HFFc6 (cell line): ENCODE measurements around the gene ATF7IP2. TPM values are rescaled to one million over a fixed set of nuclear protein-coding genes. Genes with fewer than 3 reads are reported as not detected.
"Not testable (repeated sequence)": the region's sequence is repeated elsewhere in the genome, so short reads cannot be mapped to it uniquely, and the experiment has no call there.

ENCODE experiments used
- DNase-seq: peaks from one replicate; pipeline ENCODE4 v3.0.0-alpha.2; 2018
- H3K27ac Mint-ChIP-seq: 2 replicates; pipeline ENCODE4 v1.8.0; 2020; ENCODE audit warnings: mild to moderate bottlenecking, mixed read lengths
- H3K27me3 Mint-ChIP-seq: 2 replicates; pipeline ENCODE4 v1.8.0; 2021; ENCODE audit warnings: mild to moderate bottlenecking, moderate library complexity, mixed read lengths; ENCODE audit not compliant: insufficient read depth
- H3K36me3 Mint-ChIP-seq: 2 replicates; pipeline ENCODE4 v1.8.0; 2021; ENCODE audit warnings: low read depth, mixed read lengths
- H3K4me1 Mint-ChIP-seq: 2 replicates; pipeline ENCODE4 v1.8.0; 2020; ENCODE audit warnings: low read depth, mixed read lengths
- H3K4me3 Mint-ChIP-seq: 2 replicates; pipeline ENCODE4 v1.8.0; 2020; ENCODE audit warnings: mild to moderate bottlenecking, moderate library complexity, mixed read lengths
- H3K9me3 Mint-ChIP-seq: 2 replicates; pipeline ENCODE4 v1.8.0; 2020; ENCODE audit warnings: mild to moderate bottlenecking, mixed read lengths
- total RNA-seq, 6 experiments: library from RNA; stranded (reverse); fragmentation: NEBNext Ultra II Directional; extraction: Animal tissue kit (Norgen Biotek cat#: 25700); gene quantifications; 2 replicates in 1 of 6; 3 replicates in 5 of 6; pipeline ENCODE4 v1.2.3, GENCODE V29; 2021
- TF ChIP-seq, protein P1 (sequence below): fragments of 200-600 bp; sonication (generic); IDR thresholded peaks from 2 replicates; pipeline ENCODE4 v1.5.0; 2021; ENCODE audit warnings: antibody characterized with exemption, mild to moderate bottlenecking

ATF7IP2 gene
- total RNA-seq, 6 experiments from 2014 or later = 0.22 to 1.2 (median 0.62) TPM; not detected in 2

DNA sequence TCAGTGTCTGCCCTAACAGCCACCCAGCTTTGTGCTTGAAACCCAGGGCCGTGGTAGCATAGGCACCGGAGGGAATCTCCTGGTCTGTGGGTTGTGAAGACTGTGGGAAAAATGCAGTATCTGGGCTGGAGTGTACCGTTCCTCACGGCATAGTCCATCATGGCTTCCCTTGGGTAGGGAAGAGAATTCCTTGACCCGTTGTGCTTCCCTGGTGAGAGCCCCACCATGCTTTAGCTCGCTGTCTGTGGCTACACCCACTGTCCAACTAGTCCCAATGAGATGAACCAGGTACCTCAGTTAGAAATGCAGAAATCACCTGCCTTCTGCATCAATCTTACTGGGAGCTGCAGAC is 67.3 kb downstream of the ATF7IP2 start:
- Mint-ChIP-seq H3K9me3 (peaks cover 28% of the 10 kb centered on the region), H3K4me1 (no peaks in the 10 kb centered on the region), H3K27ac (no peak overlapping the region), H3K4me3 (no peak overlapping the region), H3K36me3 (no peaks in the 10 kb centered on the region), H3K27me3 (no peaks in the 10 kb centered on the region; the same call in 1 of the 2 replicates)
- TF ChIP-seq, protein P1, sequence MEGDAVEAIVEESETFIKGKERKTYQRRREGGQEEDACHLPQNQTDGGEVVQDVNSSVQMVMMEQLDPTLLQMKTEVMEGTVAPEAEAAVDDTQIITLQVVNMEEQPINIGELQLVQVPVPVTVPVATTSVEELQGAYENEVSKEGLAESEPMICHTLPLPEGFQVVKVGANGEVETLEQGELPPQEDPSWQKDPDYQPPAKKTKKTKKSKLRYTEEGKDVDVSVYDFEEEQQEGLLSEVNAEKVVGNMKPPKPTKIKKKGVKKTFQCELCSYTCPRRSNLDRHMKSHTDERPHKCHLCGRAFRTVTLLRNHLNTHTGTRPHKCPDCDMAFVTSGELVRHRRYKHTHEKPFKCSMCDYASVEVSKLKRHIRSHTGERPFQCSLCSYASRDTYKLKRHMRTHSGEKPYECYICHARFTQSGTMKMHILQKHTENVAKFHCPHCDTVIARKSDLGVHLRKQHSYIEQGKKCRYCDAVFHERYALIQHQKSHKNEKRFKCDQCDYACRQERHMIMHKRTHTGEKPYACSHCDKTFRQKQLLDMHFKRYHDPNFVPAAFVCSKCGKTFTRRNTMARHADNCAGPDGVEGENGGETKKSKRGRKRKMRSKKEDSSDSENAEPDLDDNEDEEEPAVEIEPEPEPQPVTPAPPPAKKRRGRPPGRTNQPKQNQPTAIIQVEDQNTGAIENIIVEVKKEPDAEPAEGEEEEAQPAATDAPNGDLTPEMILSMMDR = no peak
- DNase-seq = no peak

DNA sequence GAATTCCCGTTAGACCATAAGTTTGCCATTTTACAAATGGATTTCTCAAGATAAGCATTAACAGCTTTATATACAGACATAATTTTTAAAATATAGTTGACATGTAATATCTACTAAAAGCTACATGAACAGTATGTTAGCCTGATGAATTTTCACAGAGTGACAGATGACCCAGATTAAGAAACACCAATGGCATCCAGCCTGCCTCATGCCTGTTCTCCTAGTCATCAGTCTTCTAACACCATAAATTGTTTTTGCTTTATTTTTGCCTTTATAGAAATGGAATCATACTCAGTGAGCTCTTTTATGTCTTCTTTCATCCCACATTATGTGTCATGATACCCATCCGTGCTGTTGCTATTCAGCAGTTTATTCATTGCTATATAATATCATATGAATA is 80.0 kb downstream of the ATF7IP2 start:
- Mint-ChIP-seq H3K4me3 (no peak overlapping the region), H3K27me3 (peaks cover 2% of the 10 kb centered on the region; the same call in 1 of the 2 replicates), H3K9me3 (peaks cover 16% of the 10 kb centered on the region; the same call in 1 of the 2 replicates), H3K4me1 (no peaks in the 10 kb centered on the region), H3K36me3 (no peaks in the 10 kb centered on the region), H3K27ac (no peak overlapping the region)
- no peak for DNase-seq
- TF ChIP-seq, protein P1 = no peak

DNA sequence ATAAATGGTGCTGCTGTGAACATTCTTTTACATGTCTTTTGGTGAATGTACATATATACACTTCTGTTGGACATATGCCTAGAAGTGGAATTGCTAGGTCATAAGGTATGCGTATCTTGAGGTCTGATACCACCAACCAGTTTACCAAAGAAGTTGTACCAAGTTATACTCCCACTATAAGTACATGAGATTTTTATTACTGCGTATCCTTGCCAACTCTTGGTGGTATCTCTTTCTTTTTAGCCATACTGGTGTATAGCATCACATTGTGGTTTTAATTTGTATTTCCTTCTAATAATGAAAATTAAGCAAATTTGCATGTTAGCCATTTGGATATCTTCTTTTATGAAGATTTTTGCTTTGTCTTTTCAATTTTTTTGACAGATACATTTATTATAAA is 80.5 kb downstream of the ATF7IP2 start:
- Mint-ChIP-seq H3K27ac (no peak overlapping the region), H3K9me3 (peaks cover 16% of the 10 kb centered on the region; the same call in 1 of the 2 replicates), H3K4me3 (no peak overlapping the region), H3K4me1 (no peaks in the 10 kb centered on the region), H3K27me3 (peaks cover 2% of the 10 kb centered on the region; the same call in 1 of the 2 replicates), H3K36me3 (no peaks in the 10 kb centered on the region)
- no peak for DNase-seq
- TF ChIP-seq, protein P1 = no peak

DNA sequence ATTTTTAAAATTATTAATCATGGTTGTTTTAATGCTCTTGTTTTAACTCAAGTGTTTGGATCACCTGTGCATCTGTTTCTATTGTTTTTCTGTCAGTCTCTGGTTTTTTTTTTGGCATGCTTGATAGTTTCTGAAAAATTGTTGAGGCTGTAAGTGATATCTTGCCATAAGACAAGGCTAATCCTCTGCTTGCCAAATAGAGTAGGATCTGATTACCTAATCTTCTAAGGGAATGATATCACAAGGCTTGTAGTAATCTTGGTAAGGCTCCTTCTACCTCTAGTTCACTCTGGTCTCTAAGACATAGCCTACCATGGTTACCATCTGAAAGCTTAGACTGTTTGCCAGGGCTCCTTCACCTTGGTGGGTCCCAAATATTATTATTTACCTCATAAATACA is 81.0 kb downstream of the ATF7IP2 start:
- Mint-ChIP-seq H3K36me3 (no peaks in the 10 kb centered on the region), H3K4me3 (no peak overlapping the region), H3K27me3 (peaks cover 2% of the 10 kb centered on the region; the same call in 1 of the 2 replicates), H3K27ac (no peak overlapping the region), H3K4me1 (no peaks in the 10 kb centered on the region), H3K9me3 (peaks cover 16% of the 10 kb centered on the region; the same call in 1 of the 2 replicates)
- no peak for DNase-seq
- TF ChIP-seq, protein P1 = no peak

DNA sequence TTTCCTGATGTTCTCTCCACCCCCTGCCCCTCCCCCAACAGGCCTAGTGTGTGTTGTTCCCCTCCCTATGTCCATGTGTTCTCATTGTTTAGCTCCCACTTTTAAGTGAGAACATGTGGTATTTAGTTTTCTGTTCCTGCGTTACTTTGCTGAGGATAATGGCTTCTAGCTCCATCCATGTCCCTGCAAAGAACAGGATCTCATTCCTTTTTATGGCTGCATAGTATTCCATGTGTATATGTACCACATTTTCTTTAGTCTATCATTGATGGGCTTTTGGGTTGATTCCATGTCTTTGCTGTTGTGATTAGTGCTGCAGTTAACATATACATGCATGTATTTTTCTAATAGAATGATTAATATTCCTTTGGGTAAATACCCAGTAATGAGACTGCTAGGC is 90.8 kb downstream of the ATF7IP2 start:
- H3K36me3 Mint-ChIP-seq, DNase-seq: not testable (repeated sequence)

DNA sequence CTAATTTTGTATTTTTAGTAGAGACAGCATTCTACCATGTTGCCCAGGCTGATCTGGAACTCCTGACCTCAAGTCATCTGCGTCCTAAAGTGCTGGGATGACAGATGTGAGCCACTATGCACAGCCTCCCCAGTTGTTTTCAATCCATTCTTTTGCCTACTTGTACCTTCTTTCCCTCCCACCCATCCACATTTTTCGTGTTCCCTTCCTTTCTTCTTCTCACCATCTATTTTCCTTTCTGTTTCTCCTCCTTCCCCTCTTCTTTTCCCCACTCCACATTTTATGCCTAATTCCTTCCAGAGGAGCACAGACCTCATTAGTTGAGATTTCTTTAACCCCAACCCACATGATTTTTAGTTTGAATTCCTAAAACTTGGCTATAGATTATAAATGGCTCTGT is 94.3 kb downstream of the ATF7IP2 start:
- Mint-ChIP-seq H3K4me1 (no peaks in the 10 kb centered on the region), H3K27ac (no peak overlapping the region), H3K27me3 (peaks cover 2% of the 10 kb centered on the region), H3K9me3 (peaks cover 3% of the 10 kb centered on the region), H3K36me3 (no peaks in the 10 kb centered on the region), H3K4me3 (no peak overlapping the region)
- no peak for DNase-seq
- TF ChIP-seq, protein P1 = no peak

More for the DNA sequence above, 90.8 kb downstream of the ATF7IP2 start:
- H3K4me1 Mint-ChIP-seq, H3K27ac Mint-ChIP-seq, H3K9me3 Mint-ChIP-seq, H3K27me3 Mint-ChIP-seq, H3K4me3 Mint-ChIP-seq: not testable (repeated sequence)
